Gastroesophageal sphincter (tissue), 3 donors: ENCODE measurements around the gene GZF1.
A peak's percentile ranks its signal among the peaks of the same experiment; 100 is the strongest.

Source experiments
- EP300 ChIP-seq: sonication (generic); formaldehyde crosslinking; IDR thresholded peaks from one replicate; pipeline ENCODE4 v1.6.1; 2017; ENCODE audit warnings: antibody characterized with exemption, mild to moderate bottlenecking
- POLR2A ChIP-seq, 2 donors: fragments of 450-650 bp; IDR thresholded peaks; one replicate each; pipeline ENCODE4 v1.6.1; 2017; ENCODE audit warnings: antibody characterized with exemption in 2 of 2, mild to moderate bottlenecking in 2 of 2, moderate library complexity in 1 of 2
- POLR2AphosphoS5 ChIP-seq: sonication (generic); formaldehyde crosslinking; IDR thresholded peaks from one replicate; pipeline ENCODE4 v1.6.1; 2017; ENCODE audit warnings: antibody characterized with exemption
- TF ChIP-seq, protein P1 (sequence below), 4 experiments: fragments of 200-600 bp in 2 of 4; fragments of 450-650 bp in 2 of 4; sonication (generic) in 1 of 4; IDR thresholded peaks; one replicate each; pipeline ENCODE4 v1.5.1; 2017 to 2019; ENCODE audit warnings: antibody characterized with exemption in 4 of 4, mild to moderate bottlenecking in 2 of 4, moderate library complexity in 2 of 4

DNA sequence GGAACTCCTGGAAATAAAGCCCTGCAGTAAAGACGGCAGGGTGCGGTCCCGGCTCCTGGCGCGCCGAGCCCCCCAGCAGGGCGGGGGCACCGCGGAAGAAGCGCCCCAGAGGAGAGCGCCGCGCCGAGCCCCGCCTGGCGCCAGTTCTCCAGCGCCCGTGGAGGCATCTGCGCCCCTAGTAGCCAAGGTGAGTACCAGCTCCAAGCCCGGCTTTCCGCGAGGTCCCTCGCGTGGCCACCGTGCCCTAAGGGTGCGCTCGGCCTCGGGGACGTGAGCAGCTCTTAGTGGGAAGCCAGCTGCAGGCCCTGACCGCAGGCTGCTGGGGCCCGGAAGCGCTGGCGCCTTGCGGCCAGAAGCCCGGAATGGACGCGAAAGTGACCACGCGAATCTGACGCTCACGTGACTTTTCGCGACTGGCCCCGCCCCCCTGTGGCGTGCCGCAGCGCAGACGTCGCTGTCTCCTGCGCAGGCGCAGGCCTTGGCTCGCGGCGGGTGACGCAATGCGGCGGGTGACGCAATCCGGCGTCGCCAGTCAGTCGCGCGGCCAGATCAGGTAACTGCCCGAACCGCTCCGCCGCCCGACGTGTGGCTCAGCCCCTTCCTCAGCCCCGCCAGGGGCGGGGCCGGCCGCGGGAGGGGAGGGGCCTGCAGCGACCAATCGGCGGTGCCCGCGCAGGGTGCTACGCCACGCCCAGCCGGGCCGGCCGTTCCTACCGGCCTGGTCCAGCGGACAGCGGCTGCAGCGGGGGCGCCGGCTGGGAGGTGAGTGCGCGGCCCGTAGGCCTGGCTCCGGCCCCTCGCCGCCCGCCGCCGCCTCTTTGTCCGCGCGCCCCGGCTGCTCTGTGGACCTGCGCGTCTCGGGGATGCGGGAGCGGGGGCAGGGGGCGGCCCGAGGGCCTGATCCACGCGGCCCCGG, at the start of gene GZF1:
- TF ChIP-seq, protein P1, sequence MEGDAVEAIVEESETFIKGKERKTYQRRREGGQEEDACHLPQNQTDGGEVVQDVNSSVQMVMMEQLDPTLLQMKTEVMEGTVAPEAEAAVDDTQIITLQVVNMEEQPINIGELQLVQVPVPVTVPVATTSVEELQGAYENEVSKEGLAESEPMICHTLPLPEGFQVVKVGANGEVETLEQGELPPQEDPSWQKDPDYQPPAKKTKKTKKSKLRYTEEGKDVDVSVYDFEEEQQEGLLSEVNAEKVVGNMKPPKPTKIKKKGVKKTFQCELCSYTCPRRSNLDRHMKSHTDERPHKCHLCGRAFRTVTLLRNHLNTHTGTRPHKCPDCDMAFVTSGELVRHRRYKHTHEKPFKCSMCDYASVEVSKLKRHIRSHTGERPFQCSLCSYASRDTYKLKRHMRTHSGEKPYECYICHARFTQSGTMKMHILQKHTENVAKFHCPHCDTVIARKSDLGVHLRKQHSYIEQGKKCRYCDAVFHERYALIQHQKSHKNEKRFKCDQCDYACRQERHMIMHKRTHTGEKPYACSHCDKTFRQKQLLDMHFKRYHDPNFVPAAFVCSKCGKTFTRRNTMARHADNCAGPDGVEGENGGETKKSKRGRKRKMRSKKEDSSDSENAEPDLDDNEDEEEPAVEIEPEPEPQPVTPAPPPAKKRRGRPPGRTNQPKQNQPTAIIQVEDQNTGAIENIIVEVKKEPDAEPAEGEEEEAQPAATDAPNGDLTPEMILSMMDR (IDR thresholded peaks at IDR 0.05) = peak in 3 of 4 experiments; percentile 25 to 50 (median 33)
- TF ChIP-seq EP300 (peak; percentile 58), POLR2A (IDR thresholded peaks at IDR 0.05) (peak; percentile 98), POLR2AphosphoS5 (peak; percentile 99)
